ENCODE measurements around the gene HAT1. TPM values are rescaled to one million over a fixed set of nuclear protein-coding genes. Genes with fewer than 3 reads are reported as not detected.

The HAT1 gene
- total and polyA plus RNA-seq, 2 of the 4 experiments (the other 2 are of a cell fraction), result 24.4 to 42.1 TPM

GRCh38 chr2:172009823-172010222 is 87.6 kb downstream of the HAT1 start:
- H3K4me2 ChIP-seq (ENCODE audit: low read depth, low read length), result no peak overlapping the region
- no peak overlapping the region for H2BK15ac ChIP-seq (ENCODE audit: low read depth, low read length)
- no peak for ATAC-seq (ENCODE audit: low read depth)
- no peak overlapping the region for H2AK9ac ChIP-seq (replicated peaks; ENCODE audit: low read depth, low read length, poor library complexity)
- no peak overlapping the region for H3K27ac ChIP-seq (ENCODE audit: insufficient read depth, low read length)
- TF ChIP-seq NFE2L2 (IDR thresholded peaks at IDR 0.05; ENCODE audit: low read depth, low read length), result no peak
- no peak for TF ChIP-seq SMC3 (IDR thresholded peaks at IDR 0.05; ENCODE audit: low read depth, low read length)
- no peak for TF ChIP-seq BHLHE40 (IDR thresholded peaks at IDR 0.05; ENCODE audit: low read depth, low read length)
- TF ChIP-seq FOS (IDR thresholded peaks at IDR 0.05; ENCODE audit: low read depth, low read length), result no peak
- TF ChIP-seq RAD21 (IDR thresholded peaks at IDR 0.05; ENCODE audit: low read length), result no peak
- no peak for TF ChIP-seq CHD1 (IDR thresholded peaks at IDR 0.05; ENCODE audit: low read depth, low read length)
- no peak for TF ChIP-seq MAFK (IDR thresholded peaks at IDR 0.05; ENCODE audit: low read depth, low read length)
- TF ChIP-seq POLR2A (IDR thresholded peaks at IDR 0.05; ENCODE audit: low read depth, low read length), result no peak
- no peak for TF ChIP-seq MAZ (IDR thresholded peaks at IDR 0.05; ENCODE audit: borderline replicate concordance, low read depth, low read length)
- no peak for TF ChIP-seq RCOR1 (IDR thresholded peaks at IDR 0.05; ENCODE audit: insufficient replicate concordance, low read length)
- no peak for TF ChIP-seq CEBPB (IDR thresholded peaks at IDR 0.05; ENCODE audit: low read depth, low read length)
- TF ChIP-seq, protein P1, sequence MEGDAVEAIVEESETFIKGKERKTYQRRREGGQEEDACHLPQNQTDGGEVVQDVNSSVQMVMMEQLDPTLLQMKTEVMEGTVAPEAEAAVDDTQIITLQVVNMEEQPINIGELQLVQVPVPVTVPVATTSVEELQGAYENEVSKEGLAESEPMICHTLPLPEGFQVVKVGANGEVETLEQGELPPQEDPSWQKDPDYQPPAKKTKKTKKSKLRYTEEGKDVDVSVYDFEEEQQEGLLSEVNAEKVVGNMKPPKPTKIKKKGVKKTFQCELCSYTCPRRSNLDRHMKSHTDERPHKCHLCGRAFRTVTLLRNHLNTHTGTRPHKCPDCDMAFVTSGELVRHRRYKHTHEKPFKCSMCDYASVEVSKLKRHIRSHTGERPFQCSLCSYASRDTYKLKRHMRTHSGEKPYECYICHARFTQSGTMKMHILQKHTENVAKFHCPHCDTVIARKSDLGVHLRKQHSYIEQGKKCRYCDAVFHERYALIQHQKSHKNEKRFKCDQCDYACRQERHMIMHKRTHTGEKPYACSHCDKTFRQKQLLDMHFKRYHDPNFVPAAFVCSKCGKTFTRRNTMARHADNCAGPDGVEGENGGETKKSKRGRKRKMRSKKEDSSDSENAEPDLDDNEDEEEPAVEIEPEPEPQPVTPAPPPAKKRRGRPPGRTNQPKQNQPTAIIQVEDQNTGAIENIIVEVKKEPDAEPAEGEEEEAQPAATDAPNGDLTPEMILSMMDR (conservative IDR thresholded peaks at IDR 0.05; ENCODE audit: low read depth, low read length), result no peak
- no peak for TF ChIP-seq ELK1 (IDR thresholded peaks at IDR 0.05; ENCODE audit: borderline replicate concordance, low read depth, low read length)
- TF ChIP-seq MXI1 (IDR thresholded peaks at IDR 0.05; ENCODE audit: borderline replicate concordance, low read depth, low read length), result no peak
- no peak for TF ChIP-seq USF2 (IDR thresholded peaks at IDR 0.05; ENCODE audit: low read depth, low read length)
- TF ChIP-seq RFX5 (IDR thresholded peaks at IDR 0.05; ENCODE audit: low read depth, low read length), result no peak
- dilution Hi-C loops (cut with HindIII; ENCODE audit: low sequenced_read_pairs, unreplicated experiment) (no loop called here), intact Hi-C loops (cut with micrococcal nuclease) (no loop called here), in situ Hi-C loops (cut with MboI; ENCODE audit: low sequenced_read_pairs) (no loop called here)
- no peak overlapping the region for H4K5ac ChIP-seq (ENCODE audit: low read depth, low read length)
- H4K20me1 ChIP-seq (ENCODE audit: insufficient read depth, low read length), result no peaks in the 10 kb centered on the region; the same call in 1 of the 2 replicates
- no peak overlapping the region; the same call in 1 of the 2 replicates for H3K14ac ChIP-seq (replicated peaks; ENCODE audit: low read depth, low read length)
- H3K36me3 ChIP-seq (ENCODE audit: control insufficient read depth, insufficient read depth, low read length), result no peaks in the 10 kb centered on the region
- no peak overlapping the region for H3K18ac ChIP-seq (ENCODE audit: low read depth, low read length)
- peak overlapping the region; percentile 14; the same call in 1 of the 2 replicates for H2BK20ac ChIP-seq (ENCODE audit: low read depth, low read length)
- no TSS peak for BruUV-seq (replicated peaks)
- H3K79me1 ChIP-seq (ENCODE audit: low read depth in 1 of 2, low read length in 2 of 2), result peaks cover 4 to 7% of the 10 kb centered on the region in 2 experiments; a peak in 3 of 4 replicates
- H4K91ac ChIP-seq (ENCODE audit: insufficient read depth, low read depth, low read length), result no peak overlapping the region
- DNase-seq, result no peak
- H3K9me3 ChIP-seq (ENCODE audit: control insufficient read depth, insufficient read depth, low read length), result no peaks in the 10 kb centered on the region
- no peak overlapping the region for H2BK120ac ChIP-seq (ENCODE audit: low read depth, low read length)
- no peak overlapping the region for H2AK5ac ChIP-seq (ENCODE audit: low read depth, low read length)
- 89% methylated on average over 3 of the region's 4 CpGs; no CpG with 5 or more reads in 1 of the 2 experiments for WGBS, 2 experiments (ENCODE audit: extremely low coverage in 2 of 2, insufficient read length in 1 of 2)
- 0 out of 2 replicates have a peak, but pooled peaks cover 2% of the 10 kb centered on the region for H3K9me1 ChIP-seq (ENCODE audit: insufficient read depth, low read length)
- no peak overlapping the region for H2BK5ac ChIP-seq (ENCODE audit: low read depth, low read length, poor library complexity, severe bottlenecking)
- no peak overlapping the region for H3K4me3 ChIP-seq (ENCODE audit: insufficient read depth, low read depth, low read length)
- H3K4ac ChIP-seq (ENCODE audit: low read depth, low read length), result no peak overlapping the region
- H3K27me3 ChIP-seq (ENCODE audit: control insufficient read depth, insufficient read depth, low read length), result no peaks in the 10 kb centered on the region
- no peak overlapping the region for H4K8ac ChIP-seq (ENCODE audit: low read depth in 2 of 2, low read length in 2 of 2)
- no peak overlapping the region for H3K23ac ChIP-seq (ENCODE audit: low read depth, low read length)
- CTCF ChIA-PET, result interaction anchor here (0.6 kb wide), 1 partner anchor 150 kb away, joined by 3 read pairs; no protein-coding TSS in a partner anchor
- POLR2A ChIA-PET (ENCODE audit: unreplicated experiment), result no interaction called here
- no peak overlapping the region for H3K9ac ChIP-seq (ENCODE audit: low read depth, low read length)
- H3K4me1 ChIP-seq (ENCODE audit: control insufficient read depth, insufficient read depth, low read length), result no peaks in the 10 kb centered on the region
- H2AFZ ChIP-seq (replicated peaks; ENCODE audit: low read length, poor library complexity), result peak overlapping the region; percentile 51
- H3K56ac ChIP-seq (ENCODE audit: extremely low read depth, insufficient read depth, low read length), result no peak overlapping the region

Measured in IMR-90 (cell line).